ENCODE measurements around the gene GRIK2. TPM values are rescaled to one million over a fixed set of nuclear protein-coding genes. Genes with fewer than 3 reads are reported as not detected.

GRIK2 gene
- total RNA-seq, 1 donor from 2014 or later = 11.3 TPM

DNA sequence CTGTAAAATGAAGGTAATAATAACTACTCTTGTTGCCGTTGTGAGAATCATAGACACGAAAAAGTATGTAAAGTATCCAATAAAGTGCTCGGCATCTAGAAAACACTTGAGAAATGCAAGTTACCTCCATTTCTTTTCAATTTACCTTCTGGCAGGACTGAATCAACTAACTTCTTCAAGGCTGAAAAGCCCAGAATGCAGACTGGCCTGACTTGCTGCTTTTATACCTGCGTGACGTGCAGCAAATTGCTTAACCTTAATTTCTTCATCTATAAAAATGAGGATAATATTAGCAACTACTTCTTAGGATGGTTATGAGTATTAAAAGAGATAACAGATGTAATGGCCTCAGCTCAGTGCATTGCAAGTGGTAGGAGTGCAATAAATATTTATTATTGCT is 39.6 kb downstream of the GRIK2 start:
- Histone ChIP-seq H3K27ac (replicated peaks) (no peak overlapping the region), H3K4me3 (no peak overlapping the region), H3K27me3 (ENCODE audit: low read depth) (no peaks in the 10 kb centered on the region), H3K9me3 (replicated peaks) (no peaks in the 10 kb centered on the region), H3K36me3 (no peaks in the 10 kb centered on the region), H3K4me1 (peaks cover 11% of the 10 kb centered on the region)
- no peak for DNase-seq
- TF ChIP-seq, protein P1, sequence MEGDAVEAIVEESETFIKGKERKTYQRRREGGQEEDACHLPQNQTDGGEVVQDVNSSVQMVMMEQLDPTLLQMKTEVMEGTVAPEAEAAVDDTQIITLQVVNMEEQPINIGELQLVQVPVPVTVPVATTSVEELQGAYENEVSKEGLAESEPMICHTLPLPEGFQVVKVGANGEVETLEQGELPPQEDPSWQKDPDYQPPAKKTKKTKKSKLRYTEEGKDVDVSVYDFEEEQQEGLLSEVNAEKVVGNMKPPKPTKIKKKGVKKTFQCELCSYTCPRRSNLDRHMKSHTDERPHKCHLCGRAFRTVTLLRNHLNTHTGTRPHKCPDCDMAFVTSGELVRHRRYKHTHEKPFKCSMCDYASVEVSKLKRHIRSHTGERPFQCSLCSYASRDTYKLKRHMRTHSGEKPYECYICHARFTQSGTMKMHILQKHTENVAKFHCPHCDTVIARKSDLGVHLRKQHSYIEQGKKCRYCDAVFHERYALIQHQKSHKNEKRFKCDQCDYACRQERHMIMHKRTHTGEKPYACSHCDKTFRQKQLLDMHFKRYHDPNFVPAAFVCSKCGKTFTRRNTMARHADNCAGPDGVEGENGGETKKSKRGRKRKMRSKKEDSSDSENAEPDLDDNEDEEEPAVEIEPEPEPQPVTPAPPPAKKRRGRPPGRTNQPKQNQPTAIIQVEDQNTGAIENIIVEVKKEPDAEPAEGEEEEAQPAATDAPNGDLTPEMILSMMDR (IDR thresholded peaks at IDR 0.05; ENCODE audit: borderline replicate concordance) = no peak
- intact Hi-C loops (cut with micrococcal nuclease) = no loop called here

DNA sequence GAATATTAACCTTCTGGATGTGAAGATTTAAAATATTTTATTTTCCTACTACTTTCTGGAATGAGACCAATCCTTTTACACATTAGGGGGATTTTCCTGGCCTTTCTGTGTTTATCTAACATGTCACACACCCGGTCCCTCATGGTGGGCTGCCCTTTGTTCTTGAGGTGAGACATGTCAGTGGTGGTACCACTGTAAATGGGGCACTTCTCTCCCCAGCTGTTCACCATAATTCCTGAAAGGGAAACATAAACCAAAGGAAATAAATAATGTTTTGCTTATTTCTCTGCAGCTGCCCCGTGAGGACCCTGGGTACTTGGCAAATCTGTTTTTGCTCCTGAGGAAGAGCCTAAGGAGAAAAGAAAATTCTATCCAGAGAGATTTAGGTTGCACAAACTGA is 41.1 kb downstream of the GRIK2 start:
- intact Hi-C loops (cut with micrococcal nuclease) = no loop called here
- H3K4me1 ChIP-seq = peaks cover under 1% of the 10 kb centered on the region
- TF ChIP-seq, protein P1 (IDR thresholded peaks at IDR 0.05; ENCODE audit: borderline replicate concordance) = no peak
- H3K9me3 ChIP-seq (replicated peaks) = no peaks in the 10 kb centered on the region
- H3K36me3 ChIP-seq = no peaks in the 10 kb centered on the region
- H3K27me3 ChIP-seq (ENCODE audit: low read depth) = no peaks in the 10 kb centered on the region
- no peak overlapping the region for H3K27ac ChIP-seq (replicated peaks)
- H3K4me3 ChIP-seq = no peak overlapping the region
- no peak for DNase-seq

DNA sequence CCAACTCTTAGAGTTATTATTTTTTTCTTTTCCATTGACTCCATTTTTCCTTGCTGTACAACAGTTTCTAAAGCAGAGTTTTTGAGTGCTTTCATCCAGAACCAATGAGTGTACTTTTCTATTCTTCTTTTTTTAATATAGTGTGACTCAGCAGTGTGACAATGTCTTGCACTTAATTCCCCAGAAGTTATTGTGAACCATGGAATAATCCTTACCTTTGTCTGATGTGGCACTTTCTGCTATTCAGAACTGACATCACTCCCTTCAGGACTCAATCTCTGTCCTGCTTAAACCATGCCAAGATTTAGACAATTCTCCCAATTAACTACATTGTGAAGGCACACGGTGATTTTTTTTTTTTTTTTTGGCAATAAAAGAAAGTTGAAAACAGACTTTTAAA is 41.5 kb downstream of the GRIK2 start:
- no peaks in the 10 kb centered on the region for H3K4me1 ChIP-seq
- no peaks in the 10 kb centered on the region for H3K9me3 ChIP-seq (replicated peaks)
- no peaks in the 10 kb centered on the region for H3K36me3 ChIP-seq
- H3K27ac ChIP-seq (replicated peaks) = no peak overlapping the region
- intact Hi-C loops (cut with micrococcal nuclease) = no loop called here
- TF ChIP-seq, protein P1 (IDR thresholded peaks at IDR 0.05; ENCODE audit: borderline replicate concordance) = no peak
- no peak for DNase-seq
- no peaks in the 10 kb centered on the region for H3K27me3 ChIP-seq (ENCODE audit: low read depth)
- H3K4me3 ChIP-seq = no peak overlapping the region

DNA sequence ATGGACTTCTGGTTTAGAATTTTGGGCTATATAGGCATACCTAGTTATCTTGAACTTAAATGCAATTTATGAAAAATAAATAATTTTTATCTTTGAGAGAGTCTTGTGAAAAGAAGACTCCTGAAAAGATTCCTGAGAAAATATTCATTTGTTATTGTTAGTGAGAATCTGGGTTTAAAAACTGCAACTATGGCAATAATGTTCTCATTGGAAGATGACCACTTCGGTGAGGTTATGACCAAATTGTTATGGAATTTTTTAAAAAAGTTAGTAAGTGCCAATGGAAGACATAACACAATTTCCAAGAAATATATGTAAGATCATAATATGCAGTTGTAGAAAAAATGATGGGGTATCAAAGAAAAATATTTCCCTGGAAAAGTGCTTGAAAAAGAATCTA is 46.3 kb downstream of the GRIK2 start:
- Histone ChIP-seq H3K4me1 (no peaks in the 10 kb centered on the region), H3K36me3 (no peaks in the 10 kb centered on the region), H3K9me3 (replicated peaks) (no peaks in the 10 kb centered on the region), H3K27ac (replicated peaks) (no peak overlapping the region), H3K4me3 (no peak overlapping the region), H3K27me3 (ENCODE audit: low read depth) (no peaks in the 10 kb centered on the region)
- intact Hi-C loops (cut with micrococcal nuclease) = no loop called here
- no peak for DNase-seq
- TF ChIP-seq, protein P1 (IDR thresholded peaks at IDR 0.05; ENCODE audit: borderline replicate concordance) = no peak

DNA sequence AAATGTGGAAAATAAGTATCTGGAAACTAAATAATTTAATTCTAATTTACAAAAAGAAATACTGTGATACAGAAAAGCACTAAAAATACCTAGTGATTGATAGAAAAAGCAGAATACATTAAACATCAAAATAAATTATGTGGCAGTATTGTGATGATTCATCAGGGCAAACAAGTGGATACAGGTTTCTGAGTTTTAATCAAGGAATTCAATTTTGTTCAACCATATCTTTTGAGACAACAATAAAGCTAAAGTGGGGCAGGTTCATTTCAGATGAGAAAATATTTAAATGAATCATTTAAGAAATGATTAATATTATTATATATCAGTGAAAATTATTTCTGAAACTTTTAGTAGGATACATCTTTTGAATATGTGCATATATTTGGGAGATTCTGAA is 49.8 kb downstream of the GRIK2 start:
- TF ChIP-seq, protein P1 (IDR thresholded peaks at IDR 0.05; ENCODE audit: borderline replicate concordance) = no peak
- H3K4me3 ChIP-seq = no peak overlapping the region
- no peaks in the 10 kb centered on the region for H3K4me1 ChIP-seq
- no peaks in the 10 kb centered on the region for H3K36me3 ChIP-seq
- H3K9me3 ChIP-seq (replicated peaks) = no peaks in the 10 kb centered on the region
- no peak overlapping the region for H3K27ac ChIP-seq (replicated peaks)
- H3K27me3 ChIP-seq (ENCODE audit: low read depth) = no peaks in the 10 kb centered on the region
- DNase-seq = no peak
- intact Hi-C loops (cut with micrococcal nuclease) = no loop called here

DNA sequence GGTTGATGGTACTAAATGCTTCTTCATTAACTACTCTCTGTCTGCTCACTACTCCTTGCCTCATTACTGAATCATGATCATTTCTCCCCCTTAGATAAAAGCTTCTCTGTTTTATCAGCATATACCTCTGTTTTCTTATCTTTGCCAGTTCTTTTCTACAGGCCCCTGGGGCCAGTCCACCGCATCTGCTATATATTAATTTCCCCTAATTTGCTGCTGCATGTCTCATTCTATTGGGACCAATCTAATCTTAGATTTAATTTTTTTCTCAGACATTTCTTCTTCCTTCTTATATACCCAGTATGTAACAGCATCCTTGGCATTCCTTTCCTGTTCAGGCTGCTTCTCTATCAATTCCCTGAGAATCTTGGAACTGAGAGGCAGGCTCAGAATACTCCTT is 51.2 kb downstream of the GRIK2 start:
- intact Hi-C loops (cut with micrococcal nuclease) = no loop called here
- H3K27ac ChIP-seq (replicated peaks) = no peak overlapping the region
- H3K36me3 ChIP-seq = no peaks in the 10 kb centered on the region
- H3K4me3 ChIP-seq = no peak overlapping the region
- H3K4me1 ChIP-seq = no peaks in the 10 kb centered on the region
- no peaks in the 10 kb centered on the region for H3K27me3 ChIP-seq (ENCODE audit: low read depth)
- no peaks in the 10 kb centered on the region for H3K9me3 ChIP-seq (replicated peaks)
- DNase-seq = no peak
- TF ChIP-seq, protein P1 (IDR thresholded peaks at IDR 0.05; ENCODE audit: borderline replicate concordance) = no peak

Measured in left ventricle myocardium inferior (tissue), 1 donor.